HepG2 (cell line): Measurements from ENCODE around the gene SDE2. TPM values are rescaled to one million over a fixed set of nuclear protein-coding genes. Genes with fewer than 3 reads are reported as not detected.
A peak's percentile ranks its signal among the peaks of the same experiment; 100 is the strongest.

ENCODE experiments used
- ATAC-seq: fragments of 200-7000 bp; cut with Tn5 transposase; 3 replicates; pipeline ENCODE4 v1.9.1; 2020; ENCODE audit warnings: mild to moderate bottlenecking, moderate library complexity
- BruUV-seq: library from RNA; stranded (reverse); fragments of 400-500 nt; replicated peaks from 2 replicates; lab custom pipeline; 2021; lab: Mats Ljungman, UMichigan
- CTCF ChIA-PET: fragments of 300-600 bp; formaldehyde crosslinking; extraction: SDS; loops from one replicate; lab custom pipeline; 2021; ENCODE audit warnings: low total read pairs, inconsistent platforms, low intra/inter-chr PET ratio; lab: Yijun Ruan, JAX
- POLR2A ChIA-PET: fragments of 350-600 bp; sonication (Branson Sonifier 250); formaldehyde crosslinking; loops from one replicate; lab custom pipeline; 2020; ENCODE audit warnings: antibody characterized with exemption, inconsistent platforms; lab: Yijun Ruan, JAX
- DNase-seq: peaks from one replicate; pipeline ENCODE4 v3.0.0-alpha.2; 2015; ENCODE audit warnings: low spot score
- FAIRE-seq: peaks from 3 replicates; lab custom pipeline; 2011; peaks lifted over from hg19 to GRCh38; lab: Jason Lieb, UNC
- H2AFZ ChIP-seq: one replicate; pipeline ENCODE4 v1.6.1; 2011; ENCODE audit warnings: low read length, inconsistent platforms
- H3K27ac ChIP-seq: fragments of 300-600 bp; 3 replicates; pipeline ENCODE4 v1.8.0; 2011; ENCODE audit warnings: mixed run types, mild to moderate bottlenecking, mixed read lengths, low read length, inconsistent platforms; ENCODE audit not compliant: insufficient read depth; ENCODE audit errors: extremely low read length
- H3K27me3 ChIP-seq, 2 experiments: fragments of 200-600 bp in 1 of 2; 2 replicates in 1 of 2; 3 replicates in 1 of 2; pipeline versions ENCODE4 v1.6.0 to v1.8.0; 2011; ENCODE audit warnings: low read length in 2 of 2, mild to moderate bottlenecking in 2 of 2, moderate library complexity in 2 of 2, inconsistent platforms in 1 of 2; ENCODE audit not compliant: insufficient read depth in 2 of 2, control insufficient read depth in 1 of 2
- H3K36me3 ChIP-seq, 2 experiments: fragments of 200-600 bp in 1 of 2; replicated peaks in 1 of 2; 2 replicates in 1 of 2; 3 replicates in 1 of 2; pipeline versions ENCODE4 v1.5.1 to v1.8.0; 2011; ENCODE audit warnings: low read length in 2 of 2, inconsistent platforms in 1 of 2; ENCODE audit not compliant: insufficient read depth in 2 of 2, control insufficient read depth in 1 of 2
- H3K4me1 ChIP-seq: 2 replicates; pipeline ENCODE4 v1.5.1; 2012; ENCODE audit warnings: low read length, inconsistent platforms; ENCODE audit not compliant: insufficient read depth
- H3K4me2 ChIP-seq: 2 replicates; pipeline ENCODE4 v1.6.0; 2011; ENCODE audit warnings: low read depth, low read length, inconsistent platforms
- H3K4me3 ChIP-seq, 3 experiments: fragments of 200-600 bp in 1 of 3; sonication (generic), shearing (Covaris generic) in 1 of 3; replicated peaks in 1 of 3; 2 replicates each; pipeline ENCODE4 v1.5.1; 2011 to 2016; ENCODE audit warnings: low read length in 3 of 3, inconsistent platforms in 2 of 3, low read depth in 2 of 3, mild to moderate bottlenecking in 2 of 3, control low read depth in 1 of 3, mixed read lengths in 1 of 3; ENCODE audit not compliant: insufficient read depth in 1 of 3
- H3K79me2 ChIP-seq: one replicate; pipeline ENCODE4 v1.6.1; 2011; ENCODE audit warnings: low read length, inconsistent platforms; ENCODE audit not compliant: insufficient read depth
- H3K9ac ChIP-seq: 2 replicates; pipeline ENCODE4 v1.6.0; 2011; ENCODE audit warnings: mild to moderate bottlenecking, low read depth, low read length, inconsistent platforms; ENCODE audit not compliant: insufficient read depth
- H3K9me3 ChIP-seq: 2 replicates; pipeline ENCODE4 v1.5.1; 2012; ENCODE audit warnings: mild to moderate bottlenecking, low read length
- H4K20me1 ChIP-seq: 2 replicates; pipeline ENCODE4 v1.6.0; 2011; ENCODE audit warnings: inconsistent platforms, mild to moderate bottlenecking, low read length, moderate library complexity; ENCODE audit not compliant: insufficient read depth
- ERF ChIP-seq: IDR thresholded peaks from 2 replicates; pipeline ENCODE4 v1.6.1; 2018; ENCODE audit warnings: missing biosample characterization, missing genetic modification reagents
- LRRFIP1 ChIP-seq: sonication (generic); formaldehyde crosslinking; conservative IDR thresholded peaks from 2 replicates; pipeline ENCODE4 v1.4.0; 2020; ENCODE audit warnings: missing genetic modification reagents
- NONO ChIP-seq, 2 experiments: fragments of 450-650 bp in 1 of 2; sonication (generic) in 1 of 2; formaldehyde crosslinking in 1 of 2; IDR thresholded peaks in 1 of 2; conservative IDR thresholded peaks in 1 of 2; 2 replicates each; pipeline versions ENCODE4 v1.6.1 to v1.8.0; 2017 to 2022; ENCODE audit warnings: mild to moderate bottlenecking in 1 of 2, missing genetic modification reagents in 1 of 2, moderate library complexity in 1 of 2
- PTBP1 ChIP-seq: fragments of 200-400 bp; formaldehyde crosslinking; IDR thresholded peaks from 2 replicates; pipeline ENCODE4 v1.6.1; 2018; ENCODE audit warnings: low read length, low read depth; ENCODE audit not compliant: poor library complexity, severe bottlenecking
- REL ChIP-seq: sonication (generic); formaldehyde crosslinking; conservative IDR thresholded peaks from 2 replicates; pipeline ENCODE4 v1.8.0; 2022; ENCODE audit warnings: mild to moderate bottlenecking, missing genetic modification reagents, moderate library complexity
- ZBTB20 ChIP-seq: sonication (generic); formaldehyde crosslinking; IDR thresholded peaks from 2 replicates; pipeline ENCODE4 v1.8.1; 2023; ENCODE audit warnings: missing genetic modification reagents, low read depth, mild to moderate bottlenecking, borderline replicate concordance
- ZMAT5 ChIP-seq: sonication (generic); formaldehyde crosslinking; IDR thresholded peaks from 2 replicates; pipeline ENCODE4 v1.5.0; 2020; ENCODE audit warnings: mild to moderate bottlenecking, low read depth, missing genetic modification reagents, borderline replicate concordance
- ZNF530 ChIP-seq: sonication (generic); formaldehyde crosslinking; IDR thresholded peaks from 2 replicates; pipeline ENCODE4 v1.5.0; 2020; ENCODE audit warnings: low read depth, mild to moderate bottlenecking, missing genetic modification reagents
- WGBS: methylation state at CpG from one replicate; pipeline ENCODE4 v1.1.6; 2017; ENCODE audit warnings: low lambda C conversion rate; 5-methylcytosine and 5-hydroxymethylcytosine counted together
- in situ Hi-C: cut with HindIII; loops from 2 replicates; pipeline ENCODE4 v1.10.0; 2017; ENCODE audit warnings: low pct_unique_long_range_greater_than_20kb; ENCODE audit not compliant: extremely low pct_ligation_motif_present
- intact Hi-C: fragments of 100-400 bp; cut with micrococcal nuclease; formaldehyde crosslinking; loops from one replicate; pipeline ENCODE4 v1.10.0; 2022; ENCODE audit not compliant: unreplicated experiment
- polyA plus RNA-seq, 8 experiments: library from polyadenylated mRNA; depleted of rRNA in 3 of 8; stranded (reverse) in 7 of 8; unstranded in 1 of 8; fragments of >200 nt; fragmentation: Illumina TruSeq in 4 of 8; extraction: Trizol in 4 of 8; gene quantifications; 2 replicates each; pipeline versions ENCODE4 v1.2.1 to v1.2.3, GENCODE V29; 2011 to 2016; ENCODE audit warnings: low read depth in 4 of 8, missing spikeins in 1 of 8, mixed read lengths in 1 of 8; ENCODE audit not compliant: insufficient read depth in 1 of 8
- total RNA-seq, 5 experiments: library from RNA; depleted of rRNA; stranded (reverse); fragments of >200 nt; fragmentation: Illumina TruSeq; extraction: Trizol; gene quantifications; 2 replicates each; pipeline ENCODE4 v1.2.3, GENCODE V29; 2016; ENCODE audit warnings: low read depth in 1 of 5

SDE2 gene
- total and polyA plus RNA-seq, 2 of the 13 experiments (the other 11 are each of a cell fraction or from before 2014, with no cell fraction given): 10.8 to 19.6 TPM

- no peak for TF ChIP-seq ZNF530 (CRISPR knock-in tag)
- no peak for TF ChIP-seq ZMAT5
- TF ChIP-seq REL (CRISPR knock-in tag): no peak
- TF ChIP-seq LRRFIP1 (CRISPR knock-in tag): no peak
- no peak for TF ChIP-seq NONO (IDR thresholded peaks at IDR 0.05)
- no peak for TF ChIP-seq NONO (CRISPR knock-in tag; conservative IDR thresholded peaks at IDR 0.05)
- TF ChIP-seq ZBTB20 (CRISPR knock-in tag): no peak
- no peak for TF ChIP-seq PTBP1
- TF ChIP-seq ERF (CRISPR knock-in tag): no peak
- Histone ChIP-seq H3K4me3 (no peak overlapping the region), H2AFZ (no peak overlapping the region), H3K36me3 (no peaks in the 10 kb centered on the region), H3K4me2 (peak overlapping the region; percentile 72), H3K9ac (no peak overlapping the region), H3K27me3 (peaks cover 1 to 5% of the 10 kb centered on the region in 2 experiments; a peak in 2 of 5 replicates), H3K9me3 (no peaks in the 10 kb centered on the region), H4K20me1 (no peaks in the 10 kb centered on the region), H3K4me1 (peaks cover 27% of the 10 kb centered on the region), H3K27ac (no peak overlapping the region), H3K79me2 (no peaks in the 10 kb centered on the region)
- CTCF ChIA-PET: no interaction called here
- POLR2A ChIA-PET: interaction anchor here (0.6 to 3.6 kb wide), 7 partner anchors 28 to 146 kb away, joined by 3 to 38 read pairs (median 4); partner anchors contain the start of genes H3-3A, PYCR2 and SDE2
- ATAC-seq (no peak), FAIRE-seq (no peak), DNase-seq (no peak)
- WGBS: 83% methylated on average over 7 of the region's 7 CpGs
- intact Hi-C loops: loop anchor here (2.0 to 5.0 kb wide), 2 partner anchors 17 to 33 kb away; partner anchors contain the start of gene H3-3A
- no TSS peak for BruUV-seq
- in situ Hi-C loops: no loop called here
These were observed 30.6 kb upstream of the SDE2 start for GRCh38 chr1:226029568-226030225.
